Neural cell (in vitro differentiated cells): ENCODE data around the gene TRIM10. TPM values are rescaled to one million over a fixed set of nuclear protein-coding genes. Genes with fewer than 3 reads are reported as not detected.

Source experiments
- H2AFZ ChIP-seq: fragments of 200-600, 300-800 bp; sonication (generic), shearing (Covaris generic); 2 replicates; pipeline ENCODE4 v1.6.0; 2014; ENCODE audit warnings: low read depth, mild to moderate bottlenecking, antibody characterized with exemption, low read length, moderate library complexity
- H3F3A ChIP-seq: fragments of 200-600 bp; shearing (Covaris generic); 2 replicates; pipeline ENCODE4 v1.6.1; 2016; ENCODE audit warnings: mild to moderate bottlenecking, moderate library complexity, mixed read lengths, antibody characterized with exemption, low read length; ENCODE audit not compliant: insufficient read depth, poor library complexity, severe bottlenecking
- H3K27ac ChIP-seq: fragments of 200-600, 300-800 bp; sonication (generic), shearing (Covaris generic); 2 replicates; pipeline ENCODE4 v1.5.1; 2014; ENCODE audit warnings: mild to moderate bottlenecking, low read length, moderate library complexity
- H3K27me3 ChIP-seq: fragments of 300-800, 200-600 bp; sonication (generic), shearing (Covaris generic); 2 replicates; pipeline ENCODE4 v1.6.0; 2014; ENCODE audit warnings: mild to moderate bottlenecking, low read depth, low read length, moderate library complexity; ENCODE audit not compliant: insufficient read depth
- H3K36me3 ChIP-seq: fragments of 300-800, 200-600 bp; sonication (generic), shearing (Covaris generic); 2 replicates; pipeline ENCODE4 v1.5.1; 2014; ENCODE audit warnings: mild to moderate bottlenecking, antibody characterized with exemption, low read length, moderate library complexity; ENCODE audit not compliant: insufficient read depth
- H3K4me2 ChIP-seq: fragments of 300-800, 200-600 bp; sonication (generic), shearing (Covaris generic); 2 replicates; pipeline ENCODE4 v1.6.0; 2014; ENCODE audit warnings: mild to moderate bottlenecking, low read length
- H3K4me3 ChIP-seq: fragments of 300-800, 200-600 bp; sonication (generic), shearing (Covaris generic); 2 replicates; pipeline ENCODE4 v1.5.1; 2014; ENCODE audit warnings: mild to moderate bottlenecking, low read length, moderate library complexity
- H3K79me2 ChIP-seq: fragments of 200-600 bp; shearing (Covaris generic); replicated peaks from 2 replicates; pipeline ENCODE4 v1.6.0; 2014; ENCODE audit warnings: mild to moderate bottlenecking, low read length, moderate library complexity; ENCODE audit not compliant: insufficient read depth
- H3K9ac ChIP-seq: fragments of 300-800, 200-600 bp; sonication (generic), shearing (Covaris generic); 2 replicates; pipeline ENCODE4 v1.6.1; 2016; ENCODE audit warnings: mild to moderate bottlenecking, low read length, mixed read lengths
- H3K9me2 ChIP-seq: fragments of 200-600 bp; shearing (Covaris generic); 2 replicates; pipeline ENCODE4 v1.6.1; 2016; ENCODE audit warnings: mild to moderate bottlenecking, low read length, mixed read lengths; ENCODE audit not compliant: insufficient read depth
- H3K9me3 ChIP-seq: fragments of 200-600, 300-800 bp; sonication (generic), shearing (Covaris generic); 2 replicates; pipeline ENCODE4 v1.6.1; 2016; ENCODE audit warnings: mild to moderate bottlenecking, mixed run types, low read length, moderate library complexity, mixed read lengths
- H4K20me1 ChIP-seq: fragments of 200-600 bp; shearing (Covaris generic); 2 replicates; pipeline ENCODE4 v1.6.1; 2016; ENCODE audit warnings: mild to moderate bottlenecking, mixed run types; ENCODE audit not compliant: insufficient read depth
- EP300 ChIP-seq: fragments of 450-650 bp; conservative IDR thresholded peaks from 2 replicates; pipeline ENCODE4 v1.6.1; 2014; ENCODE audit warnings: antibody characterized with exemption, mild to moderate bottlenecking, moderate library complexity; ENCODE audit not compliant: poor library complexity, severe bottlenecking
- EZH2 ChIP-seq: fragments of 200-600, 300-800 bp; shearing (Covaris generic), sonication (generic); IDR thresholded peaks from 2 replicates; pipeline ENCODE4 v1.6.1; 2014; ENCODE audit warnings: antibody characterized with exemption, low read length, borderline replicate concordance, mild to moderate bottlenecking; ENCODE audit not compliant: insufficient read depth, poor library complexity, severe bottlenecking
- MXI1 ChIP-seq: fragments of 450-650 bp; conservative IDR thresholded peaks from 2 replicates; pipeline ENCODE4 v1.6.1; 2014; ENCODE audit warnings: antibody characterized with exemption, mild to moderate bottlenecking; ENCODE audit not compliant: poor library complexity, severe bottlenecking
- POLR2AphosphoS5 ChIP-seq: IDR thresholded peaks from 2 replicates; pipeline ENCODE4 v1.6.1; 2012
- RAD21 ChIP-seq: fragments of 450-650 bp; conservative IDR thresholded peaks from 2 replicates; pipeline ENCODE4 v1.6.1; 2014; ENCODE audit warnings: antibody characterized with exemption, mild to moderate bottlenecking, moderate library complexity
- REST ChIP-seq: IDR thresholded peaks from 2 replicates; pipeline ENCODE4 v1.6.1; 2012; ENCODE audit warnings: borderline replicate concordance
- SMC3 ChIP-seq: fragments of 450-650 bp; conservative IDR thresholded peaks from 2 replicates; pipeline ENCODE4 v1.6.1; 2014; ENCODE audit warnings: antibody characterized with exemption, mild to moderate bottlenecking, moderate library complexity; ENCODE audit not compliant: poor library complexity
- TAF1 ChIP-seq: IDR thresholded peaks from 2 replicates; pipeline ENCODE4 v1.6.1; 2012; ENCODE audit warnings: low read depth
- polyA plus RNA-seq: library from polyadenylated mRNA; depleted of rRNA; stranded (reverse); fragments of >200 nt; gene quantifications from 2 replicates; pipeline ENCODE4 v1.2.3, GENCODE V29; 2014
- TF ChIP-seq, protein P1 (sequence below): fragments of 450-650 bp; IDR thresholded peaks from 2 replicates; pipeline ENCODE4 v1.5.1; 2014; ENCODE audit warnings: antibody characterized with exemption, mild to moderate bottlenecking, moderate library complexity; ENCODE audit not compliant: poor library complexity, severe bottlenecking

The TRIM10 gene
- polyA plus RNA-seq, 1 donor from 2014 or later = not detected

- Histone ChIP-seq H2AFZ (no peak within 1 kb of the TSS), H3K4me2 (no peak within 1 kb of the TSS), H3K27ac (no peak within 1 kb of the TSS), H3K27me3 (no peaks in the 10 kb centered on the region), H3K9me3 (no peaks in the 10 kb centered on the region), H3K4me3 (no peak within 1 kb of the TSS), H3K9me2 (no peaks in the 10 kb centered on the region), H3K36me3 (no peaks in the 10 kb centered on the region), H3K9ac (no peak within 1 kb of the TSS), H4K20me1 (no peaks in the 10 kb centered on the region), H3F3A (no peaks in the 10 kb centered on the region), H3K79me2 (no peaks in the 10 kb centered on the region)
- no peak for TF ChIP-seq POLR2AphosphoS5
- TF ChIP-seq TAF1 = no peak
- no peak for TF ChIP-seq SMC3
- TF ChIP-seq MXI1 = no peak
- no peak for TF ChIP-seq EP300
- no peak for TF ChIP-seq REST
- TF ChIP-seq EZH2 = no peak
- TF ChIP-seq, protein P1, sequence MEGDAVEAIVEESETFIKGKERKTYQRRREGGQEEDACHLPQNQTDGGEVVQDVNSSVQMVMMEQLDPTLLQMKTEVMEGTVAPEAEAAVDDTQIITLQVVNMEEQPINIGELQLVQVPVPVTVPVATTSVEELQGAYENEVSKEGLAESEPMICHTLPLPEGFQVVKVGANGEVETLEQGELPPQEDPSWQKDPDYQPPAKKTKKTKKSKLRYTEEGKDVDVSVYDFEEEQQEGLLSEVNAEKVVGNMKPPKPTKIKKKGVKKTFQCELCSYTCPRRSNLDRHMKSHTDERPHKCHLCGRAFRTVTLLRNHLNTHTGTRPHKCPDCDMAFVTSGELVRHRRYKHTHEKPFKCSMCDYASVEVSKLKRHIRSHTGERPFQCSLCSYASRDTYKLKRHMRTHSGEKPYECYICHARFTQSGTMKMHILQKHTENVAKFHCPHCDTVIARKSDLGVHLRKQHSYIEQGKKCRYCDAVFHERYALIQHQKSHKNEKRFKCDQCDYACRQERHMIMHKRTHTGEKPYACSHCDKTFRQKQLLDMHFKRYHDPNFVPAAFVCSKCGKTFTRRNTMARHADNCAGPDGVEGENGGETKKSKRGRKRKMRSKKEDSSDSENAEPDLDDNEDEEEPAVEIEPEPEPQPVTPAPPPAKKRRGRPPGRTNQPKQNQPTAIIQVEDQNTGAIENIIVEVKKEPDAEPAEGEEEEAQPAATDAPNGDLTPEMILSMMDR = no peak
- no peak for TF ChIP-seq RAD21
Measured at GRCh38 chr6:30163090-30163917, 2.3 kb upstream of the TRIM10 start, which contains the start of gene TRIM15. Gene TRIM15, plus strand, starts transcription at chr6:30163546. Its CDS starts 139 bp downstream, at chr6:30163685.

GRCh38 chr6:30162265-30163089 lies 1.5 kb upstream of the TRIM10 start:
- H4K20me1 ChIP-seq = no peaks in the 10 kb centered on the region
- TF ChIP-seq POLR2AphosphoS5 = no peak
- TF ChIP-seq, protein P1 = no peak
- no peak for TF ChIP-seq MXI1
- TF ChIP-seq TAF1 = no peak
- H3K27me3 ChIP-seq = no peaks in the 10 kb centered on the region
- H3K9me3 ChIP-seq = no peaks in the 10 kb centered on the region
- H3K9ac ChIP-seq = no peak overlapping the region
- H3K27ac ChIP-seq = no peak overlapping the region
- H2AFZ ChIP-seq = no peak overlapping the region
- no peaks in the 10 kb centered on the region for H3F3A ChIP-seq
- no peaks in the 10 kb centered on the region for H3K79me2 ChIP-seq
- no peaks in the 10 kb centered on the region for H3K9me2 ChIP-seq
- no peak overlapping the region for H3K4me2 ChIP-seq
- no peak overlapping the region for H3K4me3 ChIP-seq
- no peaks in the 10 kb centered on the region for H3K36me3 ChIP-seq
